NCI-H526 (cell line): Measurements from ENCODE around the gene RNGTT.
"Not testable (repeated sequence)": the region's sequence is repeated elsewhere in the genome, so short reads cannot be mapped to it uniquely, and the experiment has no call there.

ENCODE experiments used
- DNase-seq, 2 experiments: peaks; one replicate each; lab custom pipeline; 2025; lab: John Stamatoyannopoulos, UW

The RNGTT gene

GRCh38 chr6:88810089-88810488, 153.3 kb downstream of the RNGTT start:
- DNase-seq: no peak

- DNase-seq: no peak
These were observed 155.0 kb downstream of the RNGTT start for GRCh38 chr6:88808381-88808780.

GRCh38 chr6:88807622-88808021, 155.8 kb downstream of the RNGTT start:
- no peak for DNase-seq

DNA sequence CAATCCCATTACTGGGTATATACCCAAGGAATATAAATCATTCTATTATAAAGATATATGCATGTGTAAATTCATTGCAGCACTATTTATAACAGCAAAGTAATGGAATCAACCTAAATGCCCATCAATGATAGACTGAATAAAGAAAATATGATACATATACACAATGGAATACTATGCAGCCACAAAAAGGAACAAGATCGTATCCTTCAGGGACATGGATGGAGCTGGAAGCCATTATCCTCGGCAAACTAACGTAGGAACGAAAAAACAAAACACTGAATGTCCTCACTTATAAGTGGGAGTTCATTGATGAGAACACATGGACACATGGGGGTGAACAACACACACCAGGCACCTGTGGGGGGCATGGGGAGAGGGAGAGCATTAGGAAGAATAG, 156.7 kb downstream of the RNGTT start:
- DNase-seq: no peak

- DNase-seq: no peak
These were observed 158.7 kb downstream of the RNGTT start for GRCh38 chr6:88804701-88805100.

DNA sequence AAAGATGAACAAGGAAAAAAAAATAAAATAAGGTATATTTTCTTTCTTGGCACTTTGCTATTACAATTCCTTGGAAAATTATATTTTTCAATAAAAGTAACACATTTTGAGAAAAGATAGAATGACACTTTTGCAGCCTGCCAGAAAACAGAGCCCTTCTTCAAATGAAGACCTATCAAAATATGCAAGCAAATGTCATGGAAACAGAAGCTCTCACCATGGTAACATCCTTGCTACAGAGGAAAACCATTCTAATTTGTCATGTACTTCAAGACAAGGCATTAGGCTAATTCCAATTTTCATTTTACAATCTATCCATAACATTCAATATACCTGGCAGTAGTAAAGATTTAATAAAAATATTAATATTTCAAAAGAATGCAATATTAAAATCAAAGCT, 177.9 kb downstream of the RNGTT start:
- DNase-seq: no peak

- DNase-seq: peak; percentile 63 to 81
These were observed 182.6 kb downstream of the RNGTT start for GRCh38 chr6:88780714-88781389.

DNA sequence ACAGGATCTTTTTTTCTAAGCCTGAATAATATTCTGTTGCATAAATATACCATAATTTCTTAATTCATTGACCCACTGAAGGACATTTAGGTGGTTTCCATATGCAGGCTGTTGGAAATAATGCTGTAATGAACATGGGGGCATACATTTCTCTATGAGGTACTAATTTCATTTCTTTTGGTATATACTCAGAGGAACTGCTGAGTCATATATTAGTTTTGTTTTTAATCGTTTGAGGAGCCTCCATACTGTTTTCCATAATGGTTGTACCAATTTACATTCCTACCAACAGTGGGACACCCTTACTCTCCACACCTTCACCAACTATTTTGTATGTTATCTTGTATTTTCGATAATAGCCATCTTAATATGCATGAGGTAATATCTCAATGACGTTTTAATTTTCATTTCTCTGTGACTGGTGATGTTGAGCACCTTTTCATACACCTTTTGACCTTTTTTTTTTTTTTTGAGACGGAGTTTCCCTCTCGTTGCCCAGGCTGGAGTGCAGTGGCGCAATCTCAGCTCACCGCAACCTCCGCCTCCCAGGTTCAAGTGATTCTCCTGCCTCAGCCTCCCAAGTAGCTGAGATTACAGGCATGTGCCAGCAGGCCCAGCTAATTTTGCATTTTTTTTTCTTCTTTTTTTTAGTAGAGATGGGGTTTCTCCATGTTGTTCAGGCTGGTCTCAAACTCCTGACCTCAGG, 187.4 kb downstream of the RNGTT start:
- no peak for DNase-seq

DNA sequence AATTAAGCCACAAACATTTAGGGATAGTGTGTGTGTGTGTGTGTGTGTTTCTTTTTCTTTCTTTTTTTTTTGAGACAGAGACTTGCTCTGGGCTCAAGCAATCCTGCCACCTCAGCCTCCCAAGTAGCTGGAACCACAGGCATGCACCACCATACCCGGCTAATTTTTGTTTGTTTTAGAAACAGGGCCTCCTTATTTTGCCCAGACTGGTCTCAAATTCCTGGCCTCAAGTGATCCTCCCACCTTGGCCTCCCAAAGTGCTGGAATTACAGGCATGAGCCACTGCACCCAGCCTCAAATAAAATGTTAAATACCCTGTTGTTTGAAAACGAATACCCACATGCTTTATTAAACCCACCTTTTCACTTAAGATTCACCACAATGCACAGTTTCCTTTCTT, 195.3 kb downstream of the RNGTT start:
- not testable (repeated sequence) for DNase-seq

GRCh38 chr6:88764081-88764480, 199.3 kb downstream of the RNGTT start:
- DNase-seq: no peak

GRCh38 chr6:88763160-88763559, 200.3 kb downstream of the RNGTT start:
- DNase-seq: no peak

GRCh38 chr6:88761237-88762031, 202.0 kb downstream of the RNGTT start:
- no peak for DNase-seq

DNA sequence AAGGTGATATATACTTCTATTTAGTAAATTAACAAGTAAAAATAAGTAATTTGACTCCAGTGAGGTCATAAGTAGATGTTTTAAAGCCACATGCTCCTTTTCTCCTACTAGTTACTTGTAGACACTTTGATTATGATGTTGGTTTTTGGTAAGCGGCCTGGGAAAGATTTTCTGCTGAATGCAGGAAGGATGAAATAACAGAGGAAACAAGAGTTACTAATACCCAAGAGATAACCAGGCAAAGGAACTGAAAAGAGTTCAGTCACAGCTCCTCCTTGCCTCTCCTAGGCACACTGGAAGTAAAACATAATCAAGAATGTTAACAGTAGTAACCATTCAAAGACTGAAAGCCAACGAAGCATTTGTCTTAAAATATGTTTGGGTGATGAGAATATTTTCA, 203.3 kb downstream of the RNGTT start:
- no peak for DNase-seq

DNA sequence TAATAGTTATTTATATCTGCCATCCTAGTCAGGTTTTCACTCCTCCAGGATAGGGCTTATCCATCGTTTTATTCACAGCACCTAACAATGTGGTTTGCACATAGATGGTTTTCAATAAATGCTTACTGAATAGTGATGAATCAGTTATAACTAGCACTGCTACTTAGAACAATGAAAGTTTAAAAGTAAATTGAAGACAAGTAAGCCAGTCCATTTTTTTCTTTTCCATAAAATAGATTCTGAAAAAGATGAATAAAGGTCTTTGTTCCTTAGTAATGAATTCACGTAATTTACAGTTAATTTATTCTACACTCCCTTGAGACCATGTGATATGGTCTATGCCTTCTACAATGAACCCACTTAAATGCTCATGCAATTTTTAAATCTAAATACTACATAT, 212.5 kb downstream of the RNGTT start:
- no peak for DNase-seq

DNA sequence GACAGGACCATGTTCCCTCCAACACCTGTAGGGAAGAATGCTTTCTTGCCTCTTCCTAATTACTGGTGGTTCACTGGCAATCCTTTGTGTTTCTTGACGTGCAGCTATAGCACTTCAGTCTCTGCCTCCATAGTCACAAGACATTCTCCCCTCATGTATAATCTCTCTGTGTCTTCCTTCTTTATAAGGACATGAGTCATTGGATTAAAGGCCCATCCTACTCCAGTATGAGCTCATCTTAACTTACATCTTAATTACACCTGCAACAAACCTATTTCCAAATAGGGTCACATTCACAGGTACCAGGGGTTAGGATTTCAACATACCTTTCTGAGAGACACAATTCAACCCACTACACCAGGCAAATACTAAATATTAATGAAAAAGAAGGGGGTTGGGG, 213.6 kb downstream of the RNGTT start:
- no peak for DNase-seq

DNA sequence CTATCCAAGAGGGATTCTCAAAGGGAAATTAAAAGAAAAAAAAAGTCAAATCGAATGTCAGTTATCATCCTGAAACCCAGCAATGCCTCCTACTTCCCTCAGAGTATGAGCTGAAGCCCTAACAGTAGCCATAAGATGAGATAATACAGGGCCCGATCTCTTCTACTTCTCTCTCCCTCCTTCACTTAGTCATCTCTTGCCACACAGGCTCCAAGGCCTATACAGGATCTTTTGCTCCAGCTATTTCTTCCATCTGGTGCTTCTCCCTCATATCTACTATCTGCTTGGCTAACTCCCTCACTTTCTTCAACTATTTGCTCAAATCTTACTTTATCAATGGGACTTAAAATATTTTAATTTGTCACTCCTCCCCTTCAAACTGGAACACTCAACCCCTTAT, 215.3 kb downstream of the RNGTT start:
- no peak for DNase-seq

- no peak for DNase-seq
These were observed 221.5 kb downstream of the RNGTT start for GRCh38 chr6:88741939-88742338.

DNA sequence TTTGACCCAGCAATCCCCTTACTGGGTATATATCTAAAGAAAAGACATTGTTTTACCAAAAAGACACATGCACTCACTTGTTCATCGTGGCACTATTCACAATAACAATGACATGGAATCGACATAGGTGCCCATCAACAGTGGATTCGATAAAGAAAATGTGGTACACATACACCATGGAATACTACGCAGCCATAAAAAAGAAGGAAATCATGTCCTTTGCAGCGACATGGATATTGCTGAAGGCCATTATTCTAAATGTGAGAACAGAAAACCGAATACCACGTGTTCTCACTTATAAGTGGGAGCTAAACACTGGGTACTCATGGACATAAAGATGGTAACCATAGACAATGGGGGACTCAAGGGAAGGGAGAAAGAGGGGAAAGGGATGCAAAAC, 222.3 kb downstream of the RNGTT start:
- DNase-seq: no peak

- no peak for DNase-seq
These were observed 228.9 kb downstream of the RNGTT start for GRCh38 chr6:88734544-88734943.

GRCh38 chr6:88730611-88731011, 232.8 kb downstream of the RNGTT start:
- DNase-seq: no peak

DNA sequence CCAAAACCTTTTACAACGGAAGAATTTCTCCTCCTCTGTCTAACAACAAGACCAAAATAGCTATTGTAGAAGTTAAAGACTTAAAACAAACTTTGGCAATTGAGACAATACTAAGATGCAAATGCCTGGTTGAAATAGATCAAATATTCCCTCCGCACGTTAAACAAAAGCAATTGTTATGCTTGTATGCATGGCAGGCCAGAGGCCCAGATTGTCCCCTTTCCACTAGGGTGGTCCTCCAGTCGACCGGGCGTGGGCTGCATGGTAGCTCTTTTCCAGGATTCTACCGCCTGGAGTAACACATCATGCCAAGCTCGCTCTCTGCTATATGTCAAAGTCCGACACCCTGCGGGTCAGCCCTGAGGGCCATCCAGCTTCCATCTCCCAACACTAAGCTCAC, 234.7 kb downstream of the RNGTT start:
- DNase-seq: no peak

DNA sequence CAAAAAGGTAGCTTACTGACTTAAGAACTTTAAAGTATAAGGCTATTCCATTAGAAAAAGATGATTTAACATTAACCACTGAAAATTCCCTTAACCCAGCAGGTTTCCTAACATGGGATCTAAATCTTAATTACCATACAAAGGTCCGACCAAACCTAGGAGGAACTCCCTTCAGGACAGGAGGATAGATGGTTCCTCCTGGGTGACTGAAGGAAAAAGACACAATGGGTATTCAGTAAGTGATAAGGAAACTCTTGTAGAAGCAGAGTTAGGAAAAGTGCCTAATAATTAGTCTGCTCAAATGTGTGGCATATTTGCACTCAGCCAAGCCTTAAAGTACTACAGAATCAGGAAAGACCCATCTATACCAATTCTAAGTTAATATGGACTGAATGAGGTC, 237.0 kb downstream of the RNGTT start:
- not testable (repeated sequence) for DNase-seq
